NT2/D1 (cell line): Measurements from ENCODE around the gene PHF21B.

ENCODE experiments used
- SUZ12 ChIP-seq: IDR thresholded peaks from 2 replicates; pipeline ENCODE4 v1.6.1; 2011; ENCODE audit not compliant: insufficient read length, insufficient read depth; ENCODE audit errors: extremely low read depth
- YY1 ChIP-seq: IDR thresholded peaks from 2 replicates; pipeline ENCODE4 v1.6.1; 2011; ENCODE audit not compliant: insufficient read length, insufficient read depth
- ZNF274 ChIP-seq: IDR thresholded peaks from 2 replicates; pipeline ENCODE4 v1.6.1; 2011; ENCODE audit warnings: mild to moderate bottlenecking, low read depth, low read length

- TF ChIP-seq YY1 = no peak
- no peak for TF ChIP-seq ZNF274
- no peak for TF ChIP-seq SUZ12
Measured at GRCh38 chr22:44848296-44848741, 161.5 kb downstream of the PHF21B start.
